HG02970 (cell line): ENCODE data around the gene SLC25A4.
"Not testable (repeated sequence)": the region's sequence is repeated elsewhere in the genome, so short reads cannot be mapped to it uniquely, and the experiment has no call there.

Experiments used
- ATAC-seq: cut with Tn5 transposase; IDR thresholded peaks from one replicate; pipeline ENCODE4 v1.9.1; 2021; ENCODE audit warnings: mild to moderate bottlenecking, moderate library complexity, moderate number of reproducible peaks; ENCODE audit not compliant: unreplicated experiment, low FRiP score

The SLC25A4 gene

GRCh38 chr4:185142912-185143600 lies at the start of gene SLC25A4:
Gene SLC25A4, plus strand, starts transcription at chr4:185143266. Its CDS starts 107 bp downstream, at chr4:185143373.
- ATAC-seq: peak; percentile 94

- ATAC-seq: no peak
Observed at GRCh38 chr4:185093603-185094002, 49.5 kb upstream of the SLC25A4 start.

- ATAC-seq: no peak
Observed at GRCh38 chr4:185096032-185096653, 46.9 kb upstream of the SLC25A4 start.

- ATAC-seq: no peak
Observed at GRCh38 chr4:185098474-185098873, 44.6 kb upstream of the SLC25A4 start.

- ATAC-seq: no peak
Observed at GRCh38 chr4:185099024-185099682, 43.9 kb upstream of the SLC25A4 start.

GRCh38 chr4:185099940-185100339 lies 43.1 kb upstream of the SLC25A4 start:
- ATAC-seq: no peak

- no peak for ATAC-seq
Observed at GRCh38 chr4:185100423-185100822, 42.6 kb upstream of the SLC25A4 start.

GRCh38 chr4:185101354-185101890 lies 41.6 kb upstream of the SLC25A4 start:
- ATAC-seq: no peak

GRCh38 chr4:185104733-185105132 lies 38.3 kb upstream of the SLC25A4 start:
- no peak for ATAC-seq

GRCh38 chr4:185106353-185106752 lies 36.7 kb upstream of the SLC25A4 start:
- ATAC-seq: no peak

GRCh38 chr4:185107574-185107973 lies 35.5 kb upstream of the SLC25A4 start:
- not testable (repeated sequence) for ATAC-seq

- no peak for ATAC-seq
Observed at GRCh38 chr4:185108185-185108584, 34.9 kb upstream of the SLC25A4 start.

GRCh38 chr4:185108669-185109068 lies 34.4 kb upstream of the SLC25A4 start:
- no peak for ATAC-seq

- no peak for ATAC-seq
Observed at GRCh38 chr4:185109736-185110135, 33.3 kb upstream of the SLC25A4 start.

GRCh38 chr4:185110375-185110823 lies 32.7 kb upstream of the SLC25A4 start:
- ATAC-seq: no peak

- ATAC-seq: no peak
Observed at GRCh38 chr4:185112104-185112503, 31.0 kb upstream of the SLC25A4 start.

GRCh38 chr4:185113340-185113739 lies 29.7 kb upstream of the SLC25A4 start:
- ATAC-seq: no peak

- no peak for ATAC-seq
Observed at GRCh38 chr4:185115827-185116232, 27.2 kb upstream of the SLC25A4 start.

- ATAC-seq: no peak
Observed at GRCh38 chr4:185117300-185117934, 25.6 kb upstream of the SLC25A4 start.

- no peak for ATAC-seq
Observed at GRCh38 chr4:185118876-185119275, 24.2 kb upstream of the SLC25A4 start.

- ATAC-seq: not testable (repeated sequence)
Observed at GRCh38 chr4:185119467-185119866, 23.6 kb upstream of the SLC25A4 start.
